HG03025 (cell line): ENCODE data around the gene TMEM248.
"Not testable (repeated sequence)": the region's sequence is repeated elsewhere in the genome, so short reads cannot be mapped to it uniquely, and the experiment has no call there.

Experiments
- ATAC-seq: cut with Tn5 transposase; IDR thresholded peaks from one replicate; pipeline ENCODE4 v1.9.1; 2021; ENCODE audit warnings: mild to moderate bottlenecking, moderate library complexity; ENCODE audit not compliant: unreplicated experiment, low FRiP score

TMEM248 gene

DNA sequence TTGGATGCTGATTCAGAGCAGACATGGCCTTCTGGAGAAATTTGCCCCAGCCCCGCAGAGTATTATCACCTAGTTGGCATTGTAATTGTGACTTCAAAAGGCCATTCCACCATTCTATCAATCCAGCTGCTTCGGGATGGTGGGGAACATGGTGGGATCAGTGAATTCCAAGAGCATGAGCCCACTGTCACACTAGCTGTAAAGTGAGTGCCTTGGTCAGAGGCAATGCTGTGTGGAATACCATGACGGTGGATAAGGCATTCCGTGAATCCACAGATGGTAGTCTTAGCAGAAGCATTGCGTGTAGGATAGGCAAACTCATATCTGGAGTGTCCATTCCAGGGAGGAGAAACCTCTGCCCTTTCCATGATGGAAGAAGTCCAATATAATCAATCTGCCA is 13.3 kb upstream of the TMEM248 start:
- ATAC-seq = no peak

DNA sequence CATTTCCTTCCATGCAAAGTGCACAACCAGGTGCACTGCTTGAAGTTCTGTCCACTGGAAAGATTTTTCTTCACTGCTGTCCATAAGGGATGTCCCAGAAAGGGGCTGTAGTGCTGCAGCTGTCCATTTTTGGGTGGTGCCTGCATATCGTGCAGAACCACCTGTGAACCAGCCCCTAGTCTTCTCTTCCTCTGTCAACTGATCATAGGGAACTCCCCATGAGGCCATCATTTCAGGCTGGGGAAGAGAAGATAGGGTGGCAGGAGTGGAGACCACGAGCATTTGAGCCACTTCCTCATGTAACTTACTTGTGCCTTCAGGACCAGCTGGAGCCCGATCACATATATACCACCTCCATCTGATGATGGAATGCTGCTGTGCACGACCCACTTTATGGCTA is 12.4 kb upstream of the TMEM248 start:
- not testable (repeated sequence) for ATAC-seq

DNA sequence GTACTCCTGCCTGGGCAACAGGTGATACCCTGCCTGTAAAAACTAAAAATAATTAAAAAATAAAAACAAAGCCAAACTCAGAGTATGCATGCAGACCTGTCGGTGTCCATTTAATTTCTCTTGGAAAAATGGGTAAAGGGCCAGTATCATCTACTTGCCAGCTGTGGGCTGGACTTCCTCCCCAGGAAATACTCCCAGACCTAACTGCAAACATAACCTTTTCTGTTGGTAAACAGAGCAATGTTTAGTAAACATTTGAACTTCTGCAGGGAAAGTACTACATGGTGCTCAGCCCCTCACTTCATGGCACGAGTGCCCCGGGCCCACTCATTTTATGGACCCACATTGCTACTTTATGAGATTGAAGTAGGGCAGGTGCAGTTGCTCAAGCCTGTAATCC is 10.2 kb upstream of the TMEM248 start:
- no peak for ATAC-seq

DNA sequence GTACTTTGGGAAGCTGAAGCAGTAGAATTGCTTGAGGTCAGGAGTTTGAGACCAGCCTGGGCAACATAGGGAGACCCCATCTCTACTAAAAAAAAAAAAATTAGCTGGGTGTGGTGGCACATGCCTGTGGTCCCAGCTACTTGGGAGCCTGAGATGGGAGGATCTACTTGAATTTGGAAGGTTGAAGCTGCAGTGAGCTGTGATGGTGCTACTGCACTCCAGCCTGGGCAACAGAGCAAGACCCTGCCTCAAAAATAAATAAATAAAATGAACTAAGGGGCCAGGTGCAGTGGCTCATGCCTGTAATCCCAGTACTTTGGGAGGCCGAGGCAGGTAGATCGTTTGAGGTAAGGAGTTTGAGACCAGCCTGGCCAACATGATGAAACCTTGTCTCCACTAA is 9.8 kb upstream of the TMEM248 start:
- not testable (repeated sequence) for ATAC-seq

DNA sequence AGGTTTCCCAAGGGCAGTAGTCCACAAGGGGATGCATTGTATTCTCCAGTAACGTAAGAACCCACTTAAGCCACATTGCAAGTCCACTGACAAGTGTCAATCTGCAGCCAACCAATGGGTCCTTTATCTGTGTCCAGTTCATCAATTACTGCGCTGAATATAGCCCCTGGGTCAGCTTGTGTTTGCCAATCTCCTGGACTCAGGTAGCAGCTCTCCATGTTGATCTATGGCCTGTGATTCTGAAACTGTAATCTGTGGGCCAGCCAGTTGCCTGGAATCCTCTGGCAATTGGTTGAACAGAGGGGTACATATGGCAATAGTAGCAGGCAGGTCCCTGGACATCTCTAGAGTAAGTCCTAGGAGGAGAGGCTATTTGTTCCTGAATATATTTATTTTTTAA is 8.8 kb upstream of the TMEM248 start:
- no peak for ATAC-seq

DNA sequence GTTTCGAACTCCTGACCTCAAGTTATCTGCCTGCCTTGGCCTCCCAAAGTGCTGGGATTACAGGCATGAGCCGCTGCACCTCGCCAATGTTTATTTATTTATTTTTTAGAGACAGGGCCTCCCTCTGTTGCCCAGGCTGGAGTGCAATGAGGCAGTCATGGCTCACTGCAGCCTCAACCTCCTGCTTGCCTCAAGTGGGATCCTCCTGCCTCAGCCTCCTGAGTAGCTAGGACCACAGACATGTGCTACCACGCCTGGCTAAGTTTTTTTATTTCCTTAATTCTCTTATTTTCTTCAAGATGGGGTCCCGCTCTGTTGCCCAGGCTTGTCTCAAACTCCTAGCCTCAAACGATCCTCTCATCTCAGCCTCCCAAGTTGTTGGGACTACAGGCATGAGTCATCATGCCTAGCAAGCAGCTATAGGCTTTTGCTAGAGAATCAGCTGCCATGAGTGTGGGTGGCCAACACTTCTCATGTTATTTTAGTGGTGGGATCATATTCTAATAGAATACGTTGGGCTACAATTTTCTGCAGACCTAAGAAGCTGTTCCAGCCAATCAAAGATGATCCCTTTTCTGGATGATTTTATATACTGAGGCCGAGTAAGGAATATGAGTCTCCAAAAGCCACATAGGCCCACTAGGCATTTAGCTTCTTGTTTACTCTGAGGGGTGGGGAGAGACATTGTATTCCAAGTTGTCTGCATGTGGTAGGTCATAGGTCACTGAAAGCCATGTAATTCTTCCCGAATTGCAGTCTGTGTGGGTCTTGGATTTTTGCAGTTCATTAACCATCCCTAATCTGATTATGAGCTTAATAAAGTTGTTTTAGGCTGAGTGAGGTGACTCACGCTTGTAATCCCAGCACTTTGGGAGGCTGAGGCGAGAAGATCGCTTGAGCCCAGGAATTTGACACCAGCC is 7.6 kb upstream of the TMEM248 start:
- ATAC-seq = no peak

DNA sequence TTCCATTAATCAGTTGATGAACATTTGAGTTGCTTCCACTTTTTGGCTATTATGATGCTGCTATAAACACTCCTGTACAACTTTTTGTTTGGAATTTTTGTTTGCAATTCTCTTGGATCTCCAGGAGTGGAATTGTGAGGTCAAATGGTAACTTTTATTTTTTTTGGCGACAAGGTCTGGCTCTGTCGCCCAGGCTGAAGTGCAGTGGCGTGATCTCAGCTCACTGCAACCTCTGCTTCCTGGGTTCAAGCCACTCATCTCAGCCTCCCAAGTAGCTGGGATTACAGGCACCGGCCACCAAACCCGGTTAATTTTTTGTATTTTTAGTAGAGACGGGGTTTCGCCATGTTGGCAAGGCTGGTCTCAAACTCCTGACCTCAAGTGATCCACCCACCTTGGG is 3.1 kb upstream of the TMEM248 start:
- not testable (repeated sequence) for ATAC-seq

DNA sequence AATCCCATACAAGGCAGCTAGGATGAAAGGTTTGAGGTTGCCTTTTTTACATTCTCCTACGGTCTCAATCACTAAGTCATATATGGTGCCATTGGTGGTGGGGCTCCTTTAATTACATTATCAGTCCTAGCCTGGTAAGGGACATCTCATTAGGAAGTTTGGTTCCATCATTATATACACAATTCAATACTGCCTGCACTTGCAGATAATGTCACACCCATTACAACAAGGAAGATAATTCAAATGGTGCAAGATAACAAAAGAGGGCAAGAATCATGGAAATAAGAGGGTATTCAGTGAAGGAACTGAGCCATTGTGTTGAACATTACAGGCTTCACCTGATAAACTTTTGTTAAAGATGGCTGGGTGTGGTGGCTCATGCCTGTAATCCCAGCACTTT is 1.7 kb upstream of the TMEM248 start:
- no peak for ATAC-seq

DNA sequence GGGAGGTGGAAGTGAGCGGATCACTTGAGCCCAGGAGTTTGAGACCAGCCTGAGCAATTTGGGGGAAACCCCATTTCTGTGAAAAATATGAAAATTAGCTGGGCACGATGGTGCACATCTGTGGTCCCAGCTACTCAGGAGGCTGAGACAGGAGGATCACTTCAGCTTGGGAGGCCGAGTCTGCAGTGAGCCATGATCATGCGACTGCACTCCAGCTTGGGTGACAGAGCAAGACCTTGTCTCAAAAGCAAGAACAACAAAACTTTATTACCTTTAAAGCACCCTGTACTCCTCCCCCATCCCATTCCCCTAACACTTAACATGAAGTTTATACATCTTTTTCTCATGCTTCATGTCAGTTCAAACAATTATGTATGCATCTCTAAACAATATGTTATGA is 1.3 kb upstream of the TMEM248 start:
- no peak for ATAC-seq

DNA sequence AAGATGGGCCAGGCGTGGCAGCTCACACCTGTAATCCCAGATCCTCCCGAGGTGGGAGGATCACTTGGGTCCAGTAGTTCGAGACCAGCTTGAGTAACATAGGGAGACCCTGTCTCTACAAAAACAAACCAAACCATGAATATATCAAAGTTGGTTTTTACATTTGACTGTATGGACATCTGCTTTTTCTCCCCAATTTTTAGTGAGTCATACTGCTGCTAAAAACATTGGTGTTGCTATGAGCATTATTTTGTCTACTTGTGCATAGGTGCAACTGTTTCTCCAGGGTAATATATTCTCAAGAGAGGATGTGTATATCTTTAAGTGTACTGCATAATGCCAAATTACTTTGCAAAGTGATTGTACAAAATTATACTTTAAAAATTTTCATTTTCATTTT is 769 bp upstream of the TMEM248 start:
- no peak for ATAC-seq

DNA sequence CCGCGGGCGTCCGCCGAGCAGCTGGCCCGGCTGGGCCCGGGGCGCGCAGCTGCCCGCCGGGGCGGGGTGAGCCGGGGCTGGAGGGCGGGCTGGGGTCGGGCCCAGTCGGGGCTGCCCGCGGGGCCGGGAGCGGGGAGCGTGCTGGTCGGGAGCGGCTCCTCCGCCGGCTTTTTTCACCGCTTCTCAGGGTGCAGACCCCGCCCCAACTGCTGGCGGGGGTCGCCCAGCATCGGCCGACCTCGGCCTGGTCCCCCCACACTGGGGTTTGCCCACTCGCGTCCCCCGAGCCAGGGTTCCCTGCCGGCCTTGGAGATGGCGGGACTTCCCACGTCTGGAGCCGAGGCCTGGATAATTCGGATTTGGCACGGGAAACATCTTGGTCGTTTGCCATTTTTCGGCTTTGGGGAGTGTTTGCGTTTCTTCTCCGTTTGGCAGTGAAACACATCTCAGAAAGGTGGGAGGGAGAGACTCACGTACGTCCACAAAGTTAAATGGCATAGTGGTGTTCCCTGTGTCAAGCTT is 432 bp downstream of the TMEM248 start:
- ATAC-seq = no peak

DNA sequence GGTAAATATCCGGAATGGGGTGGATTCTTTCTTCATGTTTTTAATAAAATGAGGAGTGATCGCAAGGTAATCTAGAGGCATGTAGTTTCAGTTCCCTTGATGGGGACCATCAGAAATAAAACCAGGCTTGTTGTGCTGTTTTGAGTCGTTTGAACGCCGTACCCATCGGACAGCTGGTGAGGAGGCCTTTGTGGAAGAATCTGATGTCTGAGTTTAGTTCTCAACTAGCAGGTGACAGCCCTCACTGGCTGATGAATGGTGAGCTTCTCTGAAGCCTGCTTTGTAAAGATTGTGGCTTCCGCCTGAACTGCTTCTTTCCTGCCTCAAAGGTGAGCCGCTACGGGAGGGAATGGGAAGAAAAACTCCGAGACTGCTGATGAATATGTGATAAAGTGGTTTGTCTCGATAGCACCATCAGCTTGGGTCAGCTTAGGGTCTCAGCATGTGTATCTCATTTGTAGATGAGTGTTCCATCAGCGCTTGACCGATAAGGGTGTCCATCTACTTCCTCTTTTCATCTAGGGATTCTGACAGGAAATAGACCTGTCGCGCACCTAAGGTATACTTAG is 977 bp downstream of the TMEM248 start:
- peak; percentile 22 for ATAC-seq

DNA sequence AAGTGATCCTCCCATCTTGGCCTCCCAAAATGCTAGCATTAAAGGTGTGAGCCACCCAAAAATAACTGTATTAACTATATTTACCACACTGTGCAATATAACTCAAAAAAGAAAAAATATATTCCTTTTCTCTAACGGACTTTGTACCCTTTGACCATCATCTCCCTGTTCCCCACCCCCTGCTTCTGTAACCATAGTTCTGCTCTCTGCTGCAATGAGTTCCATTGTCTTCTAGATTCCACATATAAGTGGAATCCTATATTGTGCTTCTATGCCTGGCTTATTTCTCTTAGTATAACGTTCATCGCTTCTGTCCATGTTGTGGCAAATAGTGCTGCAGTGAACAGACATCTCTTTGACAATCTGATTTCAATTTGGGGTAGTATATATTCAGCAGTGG is 4.2 kb downstream of the TMEM248 start:
- ATAC-seq = no peak

DNA sequence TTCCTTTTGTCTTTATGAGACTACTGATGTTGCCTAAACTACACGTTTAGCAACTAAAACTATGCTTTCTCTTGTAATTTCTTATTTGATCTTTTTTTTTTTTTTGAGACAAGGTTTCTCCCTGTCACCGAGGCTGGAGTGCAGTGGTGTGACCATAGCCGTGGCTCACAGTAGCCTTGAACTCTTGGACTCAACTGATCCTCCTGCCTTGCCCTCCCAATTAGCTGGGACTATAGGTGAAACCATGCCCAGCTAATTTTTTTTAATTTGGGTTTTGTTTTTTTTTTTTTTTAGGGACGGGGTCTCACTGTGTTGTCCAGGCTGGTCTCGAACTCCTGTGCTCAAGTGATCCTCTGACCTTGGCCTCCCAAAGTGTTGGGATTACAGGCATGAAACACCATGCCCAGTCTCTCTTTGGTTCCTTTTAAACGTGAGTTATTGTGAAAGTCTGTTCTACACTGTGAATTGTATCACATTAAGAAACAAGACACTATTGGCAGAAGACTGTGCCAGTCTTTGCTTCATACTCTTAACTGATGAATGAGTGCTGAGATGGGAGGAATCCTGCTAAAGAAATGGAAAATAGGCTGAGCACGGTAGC is 6.4 kb downstream of the TMEM248 start:
- no peak for ATAC-seq

DNA sequence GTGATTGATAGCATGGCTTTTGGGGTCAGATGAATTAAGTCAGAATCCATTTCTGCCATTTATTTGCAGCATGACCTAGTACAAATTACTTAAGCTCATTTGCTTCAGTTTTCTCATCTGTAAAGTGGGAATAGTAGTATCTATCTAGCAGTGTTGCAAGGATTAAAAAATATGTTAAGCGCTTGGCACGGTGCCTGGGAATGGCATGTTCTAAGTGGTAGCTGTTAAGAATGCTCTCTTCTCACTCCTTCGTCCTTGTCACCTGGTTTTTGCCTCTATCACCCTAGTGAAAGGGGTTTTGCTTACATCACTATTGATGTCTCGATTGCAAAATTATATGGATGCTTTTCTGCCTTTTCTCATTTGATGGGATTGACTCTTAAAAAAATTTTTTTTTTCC is 7.4 kb downstream of the TMEM248 start:
- no peak for ATAC-seq

DNA sequence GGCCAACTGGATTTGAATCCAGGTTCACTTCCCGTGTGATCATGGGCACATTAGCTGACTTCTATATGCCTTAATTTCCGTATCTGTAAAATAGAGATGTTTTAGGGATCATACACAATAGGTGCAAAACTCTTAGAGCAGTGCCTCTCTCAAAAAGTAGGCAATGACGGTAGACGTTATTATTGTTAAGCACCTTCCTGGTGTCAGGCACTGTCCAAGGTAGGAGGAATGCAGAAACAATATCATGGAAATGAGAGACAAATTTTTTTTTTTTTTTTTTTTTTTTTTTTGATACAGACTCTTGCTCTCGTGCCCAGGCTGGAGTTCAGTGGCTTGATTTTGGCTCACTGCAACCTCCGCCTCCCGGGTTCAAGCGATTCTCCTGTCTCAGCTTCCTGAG is 8.1 kb downstream of the TMEM248 start:
- ATAC-seq = no peak

DNA sequence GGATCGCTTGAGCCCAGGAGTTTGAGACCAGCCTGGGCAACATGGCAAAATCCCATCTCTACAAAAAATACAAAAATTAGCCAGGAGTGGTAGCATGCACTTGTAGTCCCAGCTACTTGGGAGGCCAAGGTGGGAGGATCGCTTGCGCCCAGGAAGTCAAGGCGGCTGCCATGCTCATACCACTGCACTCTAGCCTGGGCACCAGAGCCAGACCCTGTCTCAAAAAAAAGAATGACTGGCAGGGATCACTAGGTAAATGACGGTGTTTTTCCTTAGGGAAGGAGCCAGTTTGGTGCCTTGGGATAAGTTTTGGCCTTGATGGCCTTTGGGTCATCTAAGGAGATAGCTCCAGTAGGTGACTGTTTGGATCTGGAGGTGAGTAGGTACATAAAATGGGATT is 8.9 kb downstream of the TMEM248 start:
- ATAC-seq = no peak

DNA sequence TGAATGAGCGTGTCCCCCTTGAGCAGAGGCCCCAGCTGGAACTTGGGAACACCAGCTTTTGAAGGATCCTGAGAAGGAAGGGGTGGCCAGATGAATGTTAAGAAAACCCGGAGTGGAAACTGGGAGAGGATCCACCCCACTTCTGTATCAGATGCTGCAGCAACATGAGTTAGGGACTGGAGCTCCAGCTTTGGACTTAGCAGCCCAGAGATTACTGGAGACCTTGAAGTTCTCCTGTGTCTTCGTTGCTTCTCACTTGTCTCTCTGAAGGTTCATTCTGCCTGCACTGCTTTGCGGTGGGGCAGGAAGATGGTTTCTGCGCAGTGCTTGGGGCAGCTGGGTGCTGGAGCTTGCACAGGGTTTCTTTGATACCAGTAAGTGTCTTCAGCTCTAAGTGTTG is 9.3 kb downstream of the TMEM248 start:
- no peak for ATAC-seq

DNA sequence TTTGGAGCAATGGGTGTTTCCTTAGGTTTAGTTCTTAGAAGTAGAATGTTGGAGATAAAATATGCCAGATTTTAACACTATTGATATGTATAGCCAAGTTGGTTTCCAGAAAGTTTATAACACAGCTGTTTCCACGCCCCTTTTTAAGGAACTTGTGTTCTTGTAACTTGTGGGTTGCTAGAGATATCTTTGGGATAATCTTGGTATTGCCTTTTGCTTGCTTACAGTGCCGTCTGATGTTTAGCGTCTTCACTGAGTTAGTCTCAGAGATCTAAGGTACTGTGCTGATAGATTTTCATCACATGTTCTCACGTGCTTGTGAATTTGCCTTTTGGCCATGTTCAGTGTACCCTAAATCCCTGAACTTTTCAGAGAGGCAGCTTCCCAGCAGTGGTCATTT is 12.4 kb downstream of the TMEM248 start:
- ATAC-seq = no peak

DNA sequence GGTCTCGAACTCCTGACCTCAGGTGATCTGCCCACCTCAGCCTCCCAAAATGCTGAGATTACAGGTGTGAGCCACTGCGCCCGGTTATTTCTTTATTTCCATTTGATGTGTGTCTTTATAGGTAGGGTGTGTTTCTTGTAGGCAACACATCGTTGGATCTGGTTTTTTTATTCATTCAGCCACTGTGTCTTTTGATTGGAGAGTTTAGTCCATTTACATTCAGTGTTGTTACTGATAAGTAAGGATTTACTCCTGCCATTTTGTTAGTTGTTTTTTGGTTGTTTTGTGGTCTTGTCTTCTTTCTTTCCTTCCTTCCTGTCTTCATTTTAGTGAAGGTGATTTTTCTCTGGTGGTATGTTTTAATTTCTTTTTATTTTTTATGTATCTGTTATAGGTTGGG is 16.9 kb downstream of the TMEM248 start:
- ATAC-seq = no peak

DNA sequence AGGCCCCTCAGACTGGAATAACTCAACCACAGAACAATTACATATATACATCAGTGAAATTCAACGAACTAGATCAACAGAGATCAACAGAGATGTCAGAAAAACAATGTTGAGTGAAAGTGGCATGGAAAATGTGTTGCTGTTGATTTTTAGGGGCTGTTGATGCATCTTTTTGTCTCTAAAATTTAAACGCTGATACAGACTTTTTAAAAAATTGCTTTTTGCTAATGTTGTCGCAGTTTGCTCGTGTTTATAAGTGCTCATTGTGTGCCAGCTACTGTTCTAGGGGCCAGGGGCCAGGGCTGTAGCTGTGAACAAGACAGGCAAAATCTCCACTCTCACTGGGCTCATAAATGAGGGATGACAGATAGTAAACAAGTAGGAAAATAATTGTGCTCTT is 18.3 kb downstream of the TMEM248 start:
- ATAC-seq = no peak

DNA sequence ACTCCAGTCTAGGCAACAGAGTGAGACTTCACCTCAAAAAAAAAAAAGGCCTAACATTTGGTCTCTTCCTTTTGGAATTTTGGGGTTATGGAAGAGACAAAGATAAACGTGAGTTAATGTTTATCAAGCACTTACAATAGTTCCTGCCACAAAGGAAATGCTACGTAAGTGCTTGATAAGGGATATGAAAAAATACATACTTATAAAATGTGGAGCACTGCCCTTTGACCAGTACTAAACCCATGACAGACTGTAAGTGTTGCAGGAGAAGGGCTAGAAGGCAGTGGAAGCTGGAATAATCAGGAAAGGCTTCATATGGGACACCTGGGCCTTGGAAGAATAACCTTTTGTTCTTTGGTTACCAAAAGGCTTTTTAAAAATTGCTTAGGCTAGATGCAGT is 25.5 kb downstream of the TMEM248 start:
- no peak for ATAC-seq
